ENCODE measurements around the gene LOXL1.
"Not testable (repeated sequence)": the region's sequence is repeated elsewhere in the genome, so short reads cannot be mapped to it uniquely, and the experiment has no call there.

LOXL1 gene

GRCh38 chr15:73923488-73924164 is 2.6 kb upstream of the LOXL1 start:
- no peak for DNase-seq

GRCh38 chr15:73924171-73924921 is 1.9 kb upstream of the LOXL1 start:
- no peak for DNase-seq

GRCh38 chr15:73925848-73926218 is 429 bp upstream of the LOXL1 start:
- DNase-seq = no peak

- peak; percentile 43 for DNase-seq
These were observed 777 bp downstream of the LOXL1 start for GRCh38 chr15:73927003-73927475.

GRCh38 chr15:73927476-73928240 is 1.4 kb downstream of the LOXL1 start:
- DNase-seq = peak; percentile 56

- DNase-seq = no peak
These were observed 1.9 kb downstream of the LOXL1 start for GRCh38 chr15:73928241-73928579.

GRCh38 chr15:73928971-73929627 is 2.8 kb downstream of the LOXL1 start:
- no peak for DNase-seq

- no peak for DNase-seq
These were observed 4.1 kb downstream of the LOXL1 start for GRCh38 chr15:73930371-73930770.

- no peak for DNase-seq
These were observed 4.6 kb downstream of the LOXL1 start for GRCh38 chr15:73930790-73931281.

- DNase-seq = no peak
These were observed 5.2 kb downstream of the LOXL1 start for GRCh38 chr15:73931441-73931840.

GRCh38 chr15:73932381-73933191 is 6.3 kb downstream of the LOXL1 start:
- DNase-seq = no peak

- no peak for DNase-seq
These were observed 8.0 kb downstream of the LOXL1 start for GRCh38 chr15:73934281-73934680.

- no peak for DNase-seq
These were observed 9.3 kb downstream of the LOXL1 start for GRCh38 chr15:73935547-73935946.

GRCh38 chr15:73936181-73936580 is 9.9 kb downstream of the LOXL1 start:
- DNase-seq = no peak

- no peak for DNase-seq
These were observed 10.5 kb downstream of the LOXL1 start for GRCh38 chr15:73936588-73937290.

GRCh38 chr15:73937296-73937695 is 11.0 kb downstream of the LOXL1 start:
- DNase-seq = no peak

GRCh38 chr15:73937726-73938125 is 11.5 kb downstream of the LOXL1 start:
- no peak for DNase-seq

GRCh38 chr15:73938516-73938915 is 12.3 kb downstream of the LOXL1 start:
- not testable (repeated sequence) for DNase-seq

GRCh38 chr15:73939138-73939537 is 12.9 kb downstream of the LOXL1 start:
- DNase-seq = no peak

- no peak for DNase-seq
These were observed 14.1 kb downstream of the LOXL1 start for GRCh38 chr15:73940061-73940981.

Data from NCI-H1105 treated with DMSO at 0.1 percent for 48 hours (cell line).